Activated naive CD8-positive, alpha-beta T cell treated with anti-CD3 and anti-CD28 coated beads for 36 hours (primary cell): Measurements from ENCODE around the gene HRG. TPM values are rescaled to one million over a fixed set of nuclear protein-coding genes. Genes with fewer than 3 reads are reported as not detected.
"Not testable (repeated sequence)": the region's sequence is repeated elsewhere in the genome, so short reads cannot be mapped to it uniquely, and the experiment has no call there.

ENCODE experiments used
- DNase-seq: peaks from one replicate; pipeline ENCODE4 v3.0.0; 2021
- H3K27ac Mint-ChIP-seq: one replicate; pipeline ENCODE4 v1.8.0; 2022; ENCODE audit warnings: mild to moderate bottlenecking, moderate library complexity, mixed read lengths
- H3K27me3 Mint-ChIP-seq: one replicate; pipeline ENCODE4 v1.8.0; 2022; ENCODE audit warnings: mild to moderate bottlenecking, mixed read lengths
- H3K36me3 Mint-ChIP-seq: one replicate; pipeline ENCODE4 v1.8.0; 2021; ENCODE audit warnings: mild to moderate bottlenecking, mixed read lengths
- H3K4me1 Mint-ChIP-seq: one replicate; pipeline ENCODE4 v1.8.0; 2021; ENCODE audit warnings: mixed read lengths
- H3K4me3 Mint-ChIP-seq: one replicate; pipeline ENCODE4 v1.8.0; 2022; ENCODE audit warnings: mild to moderate bottlenecking, moderate library complexity, mixed read lengths
- H3K9me3 Mint-ChIP-seq: one replicate; pipeline ENCODE4 v1.8.0; 2022; ENCODE audit warnings: mixed read lengths
- total RNA-seq, 2 experiments: library from RNA; stranded (reverse); gene quantifications; one replicate each; pipeline ENCODE4 v1.2.3, GENCODE V29; 2021

HRG gene
- total RNA-seq, 2 experiments from 2014 or later, result not detected

DNA sequence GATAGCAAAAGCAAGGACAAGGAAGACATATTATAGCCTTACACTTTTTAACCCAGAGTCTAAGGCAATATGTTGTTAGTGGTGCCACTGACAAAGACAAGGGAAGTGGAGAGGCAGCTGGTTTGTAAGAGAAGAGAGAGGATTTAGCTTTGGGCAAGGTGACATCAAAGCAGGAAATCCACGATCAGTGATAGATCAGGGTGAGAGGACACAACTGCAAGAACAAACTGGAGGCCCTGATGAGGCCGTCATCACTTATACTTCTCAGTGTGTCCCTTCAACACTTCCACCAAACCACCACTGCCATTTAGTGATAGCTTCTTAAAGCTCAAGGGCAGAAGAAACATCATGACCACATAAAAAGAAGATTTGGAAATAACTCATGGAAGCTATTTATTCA, 20.7 kb downstream of the HRG start:
- H3K4me1 Mint-ChIP-seq, H3K4me3 Mint-ChIP-seq, H3K27ac Mint-ChIP-seq, DNase-seq, H3K36me3 Mint-ChIP-seq: not testable (repeated sequence)
- Mint-ChIP-seq H3K9me3 (peaks cover 13% of the 10 kb centered on the region), H3K27me3 (peaks cover 26% of the 10 kb centered on the region)

DNA sequence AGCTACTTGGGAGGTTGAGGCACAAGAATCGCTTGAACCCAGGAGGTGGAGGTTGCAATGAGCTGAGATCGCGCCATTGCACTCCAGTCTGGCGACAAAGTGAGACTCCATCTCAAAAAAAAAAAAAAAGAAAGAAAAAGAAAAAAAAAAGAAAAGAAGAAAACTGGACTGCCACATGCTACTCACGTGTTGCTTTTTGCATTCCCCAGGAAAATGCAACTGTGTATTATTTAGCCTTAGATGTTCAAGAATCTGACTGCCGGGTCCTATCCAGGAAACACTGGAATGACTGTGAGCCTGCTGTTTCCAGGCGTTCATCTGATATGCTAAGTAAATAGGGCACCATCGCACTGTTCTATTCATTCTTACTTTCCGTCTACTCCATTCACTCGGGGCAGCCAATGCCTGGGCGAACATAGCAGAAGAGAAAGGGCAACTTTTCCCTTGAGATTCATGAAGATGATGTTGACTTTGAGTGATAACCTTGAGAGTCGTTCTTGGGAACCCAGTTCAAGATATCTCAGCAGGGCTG, 21.4 kb downstream of the HRG start:
- Mint-ChIP-seq H3K4me1 (no peaks in the 10 kb centered on the region), H3K27ac (no peak overlapping the region), H3K36me3 (peaks cover 1% of the 10 kb centered on the region), H3K27me3 (peaks cover 32% of the 10 kb centered on the region), H3K4me3 (no peak overlapping the region), H3K9me3 (peaks cover 13% of the 10 kb centered on the region)
- no peak for DNase-seq

DNA sequence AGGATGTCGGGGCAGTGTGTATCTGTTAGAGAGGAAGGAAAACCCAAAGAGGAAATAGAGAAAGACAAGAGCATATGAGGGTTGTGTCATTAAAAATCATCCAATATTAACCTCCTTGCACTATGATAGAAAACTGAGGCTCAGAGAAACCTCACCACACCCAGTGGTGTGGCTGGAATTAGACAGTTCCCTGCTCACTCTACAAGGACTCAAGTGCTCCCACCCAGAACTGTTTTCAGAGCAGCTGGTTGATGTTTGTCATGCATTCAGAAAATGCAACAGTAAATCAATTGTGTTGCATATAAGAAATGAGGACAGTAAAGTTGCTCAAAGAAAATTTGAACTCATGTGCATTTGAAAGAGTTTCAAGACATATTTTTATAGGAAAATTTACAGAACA, 24.5 kb downstream of the HRG start:
- H3K27me3 Mint-ChIP-seq, result peaks cover 20% of the 10 kb centered on the region
- H3K27ac Mint-ChIP-seq, H3K4me1 Mint-ChIP-seq, H3K4me3 Mint-ChIP-seq, H3K9me3 Mint-ChIP-seq, H3K36me3 Mint-ChIP-seq, DNase-seq: not testable (repeated sequence)

DNA sequence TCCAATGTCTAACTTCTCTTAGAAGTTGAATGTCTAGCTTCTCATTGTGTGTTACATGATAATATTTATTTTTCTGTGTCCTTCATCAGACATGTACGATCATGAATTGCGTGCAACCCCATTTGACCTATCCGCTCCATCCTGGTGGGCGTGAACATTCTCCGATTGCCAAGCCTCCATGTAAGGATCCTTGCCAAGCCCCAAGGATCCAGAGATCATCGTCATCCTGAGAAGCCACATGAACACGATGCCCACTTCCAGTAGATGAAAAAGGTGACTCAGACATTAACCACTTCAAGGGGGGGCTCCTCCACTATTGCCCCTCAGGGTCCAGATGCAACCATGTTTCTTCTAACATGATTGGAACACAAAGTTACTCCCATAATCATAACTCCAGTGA, 25.9 kb downstream of the HRG start:
- H3K4me3 Mint-ChIP-seq, result no peak overlapping the region
- no peak overlapping the region for H3K27ac Mint-ChIP-seq
- no peaks in the 10 kb centered on the region for H3K36me3 Mint-ChIP-seq
- no peaks in the 10 kb centered on the region for H3K4me1 Mint-ChIP-seq
- peaks cover 9% of the 10 kb centered on the region for H3K27me3 Mint-ChIP-seq
- no peaks in the 10 kb centered on the region for H3K9me3 Mint-ChIP-seq
- no peak for DNase-seq

DNA sequence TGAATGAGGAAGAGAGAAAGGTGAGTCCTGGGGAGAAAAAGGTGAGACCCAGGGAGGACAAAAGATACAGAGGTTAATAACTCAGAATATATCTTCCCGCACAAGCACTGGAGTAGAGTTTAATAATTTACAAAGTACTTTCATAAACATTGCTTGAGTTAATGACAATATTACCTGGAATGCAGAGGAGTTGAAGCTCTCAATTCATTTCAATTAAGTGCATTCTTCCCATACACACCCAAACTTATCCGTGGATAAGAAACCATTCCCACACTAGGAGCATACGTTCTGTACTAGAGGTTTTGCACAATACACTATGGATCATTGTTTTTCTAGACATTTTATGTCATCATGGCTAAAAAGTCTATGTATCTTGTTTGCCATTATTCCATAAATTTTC, 28.0 kb downstream of the HRG start:
- Mint-ChIP-seq H3K4me1 (no peaks in the 10 kb centered on the region), H3K9me3 (no peaks in the 10 kb centered on the region), H3K27ac (no peak overlapping the region), H3K27me3 (peaks cover 9% of the 10 kb centered on the region), H3K36me3 (no peaks in the 10 kb centered on the region), H3K4me3 (no peak overlapping the region)
- DNase-seq, result no peak

DNA sequence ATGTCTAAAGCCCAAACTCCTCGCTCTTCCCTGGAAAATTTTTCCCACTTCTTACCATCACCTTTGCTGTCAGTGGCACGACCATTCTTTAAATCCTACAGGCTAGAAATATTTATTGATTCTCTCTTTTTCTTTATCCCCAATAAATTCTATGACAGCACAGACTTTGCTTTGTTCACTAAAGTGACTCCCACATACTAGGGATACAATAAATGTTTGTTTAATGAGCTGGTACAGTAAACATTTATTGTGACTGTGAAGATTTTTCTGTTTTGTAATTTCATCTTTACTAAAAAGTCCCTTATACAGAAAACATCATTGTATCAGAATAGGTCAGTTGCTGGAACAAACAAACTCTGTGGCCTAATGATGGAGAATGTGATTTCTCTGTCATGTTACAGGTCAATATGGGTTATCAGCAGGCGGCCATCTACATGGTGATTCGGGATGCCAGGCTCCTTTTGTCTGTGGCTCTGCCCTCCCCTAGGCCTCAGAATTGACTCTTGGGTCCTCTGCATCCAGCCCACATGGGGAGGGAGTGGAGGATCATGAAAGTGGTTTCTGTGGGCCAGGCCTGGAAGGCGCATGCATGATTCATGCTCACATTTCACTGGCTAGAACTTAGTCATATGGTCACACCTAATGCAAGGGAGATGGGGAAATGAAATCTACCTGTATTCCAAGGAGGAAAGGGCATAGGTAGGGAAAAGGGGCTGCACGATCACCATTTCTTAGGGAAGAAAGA, 28.6 kb downstream of the HRG start:
- Mint-ChIP-seq H3K4me3 (no peak overlapping the region), H3K9me3 (no peaks in the 10 kb centered on the region), H3K27ac (no peak overlapping the region), H3K4me1 (no peaks in the 10 kb centered on the region), H3K27me3 (peaks cover 9% of the 10 kb centered on the region), H3K36me3 (no peaks in the 10 kb centered on the region)
- DNase-seq, result no peak

DNA sequence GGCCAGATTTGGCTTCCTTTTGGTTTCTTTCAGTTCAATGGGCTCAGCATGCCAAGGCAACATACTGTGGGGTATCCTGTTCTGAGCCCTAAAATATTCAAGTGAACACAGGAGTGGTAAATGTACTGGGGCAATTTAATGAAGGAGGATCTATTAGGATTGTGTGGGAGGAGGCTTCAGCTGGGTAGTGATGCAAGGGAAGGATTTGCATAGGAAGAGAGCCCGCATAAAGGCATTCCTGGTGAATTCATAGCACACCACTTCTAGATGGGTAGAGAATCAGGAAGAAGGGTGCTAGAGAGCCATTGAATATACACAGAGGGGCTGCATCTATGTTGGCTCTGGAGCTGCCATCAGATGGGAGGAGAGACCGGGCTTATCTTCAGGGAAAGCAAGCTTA, 30.7 kb downstream of the HRG start:
- peaks cover 6% of the 10 kb centered on the region for H3K27me3 Mint-ChIP-seq
- H3K9me3 Mint-ChIP-seq, result no peaks in the 10 kb centered on the region
- no peak for DNase-seq
- no peak overlapping the region for H3K4me3 Mint-ChIP-seq
- no peak overlapping the region for H3K27ac Mint-ChIP-seq
- H3K4me1 Mint-ChIP-seq, result no peaks in the 10 kb centered on the region
- H3K36me3 Mint-ChIP-seq, result no peaks in the 10 kb centered on the region

DNA sequence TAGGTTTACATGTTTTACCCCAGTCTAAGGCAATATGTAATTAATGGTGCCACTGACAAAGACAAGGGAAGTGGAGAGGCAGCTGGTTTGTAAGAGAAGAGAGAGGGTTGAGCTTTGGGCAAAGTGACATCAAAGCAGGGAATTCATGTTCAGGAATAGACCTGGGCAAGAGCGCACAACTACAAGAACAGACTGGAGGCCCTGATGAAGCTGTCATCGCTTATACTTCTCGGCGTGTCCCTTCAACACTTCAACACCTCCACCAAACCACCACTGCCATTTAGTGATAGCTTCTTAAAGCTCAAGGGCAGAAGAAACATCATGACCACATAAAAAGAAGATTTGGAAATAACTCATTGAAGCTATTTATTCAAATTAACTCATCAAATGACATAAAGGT, 31.7 kb downstream of the HRG start:
- Mint-ChIP-seq H3K9me3 (no peaks in the 10 kb centered on the region), H3K27ac (no peak overlapping the region), H3K36me3 (no peaks in the 10 kb centered on the region), H3K4me3 (no peak overlapping the region), H3K27me3 (no peaks in the 10 kb centered on the region), H3K4me1 (no peaks in the 10 kb centered on the region)
- DNase-seq, result no peak

DNA sequence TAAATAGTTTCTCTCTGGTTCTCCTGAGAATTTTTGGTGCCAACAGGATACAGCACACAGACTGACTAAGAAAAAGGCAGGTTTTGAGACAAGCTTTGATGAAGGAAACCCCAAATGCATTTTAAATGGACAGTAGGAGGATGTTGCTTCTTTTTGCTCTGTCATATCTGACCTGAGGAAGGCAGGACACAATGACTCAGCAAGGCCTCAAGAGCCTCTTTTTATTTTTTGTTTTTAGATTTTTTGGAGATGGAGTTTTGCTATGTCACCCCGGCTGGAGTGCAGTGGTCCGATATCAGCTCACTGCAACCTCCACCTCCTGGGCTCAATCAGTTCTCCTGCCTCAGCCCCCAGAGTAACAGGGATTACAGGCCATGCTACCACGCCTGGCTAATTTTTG, 34.5 kb downstream of the HRG start:
- no peak for DNase-seq
- Mint-ChIP-seq H3K9me3 (no peaks in the 10 kb centered on the region), H3K4me1 (peaks cover 1% of the 10 kb centered on the region), H3K27ac (no peak overlapping the region), H3K36me3 (no peaks in the 10 kb centered on the region), H3K27me3 (peaks cover 11% of the 10 kb centered on the region), H3K4me3 (no peak overlapping the region)

DNA sequence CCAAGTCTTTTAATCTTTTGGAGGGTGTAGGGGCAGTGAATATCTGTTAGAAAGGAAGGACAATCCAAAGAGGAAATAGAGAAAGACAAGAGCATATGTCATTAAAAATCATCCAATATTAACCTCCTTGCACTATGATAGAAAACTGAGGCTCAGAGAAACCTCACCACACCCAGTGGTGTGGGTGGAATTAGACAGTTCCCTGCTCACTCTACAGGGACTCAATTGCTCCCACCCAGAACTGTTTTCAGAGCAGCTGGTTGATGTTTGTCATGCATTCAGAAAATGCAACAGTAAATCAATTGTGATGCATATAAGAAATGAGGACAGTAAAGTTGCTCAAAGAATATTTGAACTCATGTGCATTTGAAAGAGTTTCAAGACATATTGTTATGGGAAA, 36.6 kb downstream of the HRG start:
- not testable (repeated sequence) for H3K9me3 Mint-ChIP-seq, DNase-seq, H3K36me3 Mint-ChIP-seq, H3K4me3 Mint-ChIP-seq, H3K27ac Mint-ChIP-seq, H3K4me1 Mint-ChIP-seq
- H3K27me3 Mint-ChIP-seq, result peaks cover 19% of the 10 kb centered on the region

DNA sequence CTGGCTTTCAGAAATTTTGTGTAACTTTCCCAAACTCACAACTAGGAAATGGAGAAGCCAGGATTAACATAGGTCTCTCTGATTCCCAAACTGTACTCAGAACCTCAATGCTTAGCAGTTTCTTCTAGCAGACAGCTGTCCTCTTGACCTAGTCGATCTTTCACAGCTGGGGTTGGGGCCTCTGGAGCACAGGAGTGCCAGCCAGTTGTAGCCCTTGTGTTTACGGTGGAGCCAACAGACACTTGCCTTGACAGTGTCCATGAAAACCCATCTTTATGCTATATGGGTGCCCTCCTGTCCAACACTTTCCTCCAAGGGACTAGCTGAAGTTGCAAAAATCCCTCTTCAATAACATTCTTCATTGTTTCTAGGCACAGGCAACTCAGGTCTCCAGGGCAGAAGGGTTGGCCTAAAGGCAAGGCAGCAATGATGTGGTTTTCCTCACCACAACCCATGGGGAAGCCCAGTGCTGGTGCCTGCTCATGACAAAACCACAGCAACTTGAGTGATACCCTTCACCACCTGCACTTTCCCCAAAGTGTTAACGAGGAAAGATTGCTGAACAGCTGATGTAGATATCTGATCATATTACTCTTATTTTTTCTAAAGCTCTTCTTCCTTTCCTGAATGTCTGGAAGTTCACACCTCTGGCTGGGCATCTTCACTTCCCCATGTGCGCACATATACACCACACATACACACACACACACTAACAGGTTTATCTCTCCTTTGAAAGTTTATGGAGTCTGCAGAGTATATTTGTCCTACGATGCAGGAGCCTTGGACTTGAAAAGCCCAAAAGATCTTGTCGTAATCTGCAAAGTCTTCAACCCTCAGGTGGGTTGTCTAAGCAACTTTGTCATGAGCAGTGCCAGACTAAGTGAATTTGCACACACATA, 40.3 kb downstream of the HRG start:
- H3K27me3 Mint-ChIP-seq, result peaks cover 28% of the 10 kb centered on the region
- H3K27ac Mint-ChIP-seq, result no peak overlapping the region
- DNase-seq, result peak; percentile 54
- H3K9me3 Mint-ChIP-seq, result no peaks in the 10 kb centered on the region
- no peaks in the 10 kb centered on the region for H3K36me3 Mint-ChIP-seq
- peaks cover 8% of the 10 kb centered on the region for H3K4me1 Mint-ChIP-seq
- H3K4me3 Mint-ChIP-seq, result no peak overlapping the region

DNA sequence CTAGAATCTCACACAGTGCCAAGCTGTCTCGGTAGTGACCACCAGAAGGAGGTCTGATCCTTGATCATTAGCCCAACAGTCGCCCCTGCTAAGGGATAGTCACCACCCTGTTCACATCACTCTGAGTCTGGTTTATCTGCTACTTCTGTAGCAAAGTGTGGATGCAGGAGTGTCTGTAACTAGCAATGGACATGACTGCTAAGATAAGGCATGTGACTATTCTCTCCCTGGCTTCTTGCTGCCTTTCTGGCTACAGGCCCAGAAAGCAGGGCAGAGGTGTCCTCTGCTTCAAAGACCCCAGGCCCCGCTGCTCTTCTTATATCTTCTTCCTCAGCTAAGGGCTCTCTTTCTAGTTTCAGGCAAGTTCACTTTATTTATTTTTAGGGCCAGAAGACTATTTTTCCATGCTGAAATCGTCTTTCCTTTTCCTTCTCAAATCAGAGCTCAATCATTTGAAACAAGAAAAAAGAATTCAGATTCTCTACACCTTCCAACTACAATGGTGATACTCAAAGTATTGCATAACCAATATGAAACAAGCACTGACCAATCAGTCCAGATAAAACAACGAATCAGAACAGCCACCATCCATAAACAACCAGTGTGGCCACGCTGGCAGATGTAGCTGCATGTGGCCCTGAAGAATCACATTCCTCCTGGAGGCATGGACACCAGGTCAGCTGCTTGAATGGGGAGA, 43.3 kb downstream of the HRG start:
- Mint-ChIP-seq H3K36me3 (no peaks in the 10 kb centered on the region), H3K27ac (no peak overlapping the region), H3K9me3 (no peaks in the 10 kb centered on the region), H3K27me3 (peaks cover 23% of the 10 kb centered on the region), H3K4me1 (peaks cover 7% of the 10 kb centered on the region), H3K4me3 (no peak overlapping the region)
- no peak for DNase-seq

DNA sequence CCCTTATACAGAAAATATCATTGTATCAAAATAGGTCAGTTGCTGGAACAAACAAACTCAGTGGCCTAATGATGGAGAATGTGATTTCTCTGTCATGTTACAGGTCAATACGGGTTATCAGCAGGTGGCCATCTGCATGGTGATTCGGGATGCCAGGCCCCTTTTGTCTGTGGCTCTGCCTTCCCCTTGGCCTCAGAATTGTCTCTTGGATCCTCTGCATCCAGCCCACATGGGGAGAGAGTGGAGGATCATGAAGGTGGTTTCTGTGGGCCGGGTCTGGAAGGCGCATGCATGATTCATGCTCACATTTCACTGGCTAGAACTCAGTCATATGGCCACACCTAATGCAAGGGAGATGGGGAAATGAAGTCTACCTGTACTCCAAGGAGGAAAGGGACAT, 44.9 kb downstream of the HRG start:
- not testable (repeated sequence) for H3K4me3 Mint-ChIP-seq, DNase-seq, H3K27ac Mint-ChIP-seq, H3K36me3 Mint-ChIP-seq, H3K9me3 Mint-ChIP-seq, H3K4me1 Mint-ChIP-seq
- peaks cover 16% of the 10 kb centered on the region for H3K27me3 Mint-ChIP-seq

DNA sequence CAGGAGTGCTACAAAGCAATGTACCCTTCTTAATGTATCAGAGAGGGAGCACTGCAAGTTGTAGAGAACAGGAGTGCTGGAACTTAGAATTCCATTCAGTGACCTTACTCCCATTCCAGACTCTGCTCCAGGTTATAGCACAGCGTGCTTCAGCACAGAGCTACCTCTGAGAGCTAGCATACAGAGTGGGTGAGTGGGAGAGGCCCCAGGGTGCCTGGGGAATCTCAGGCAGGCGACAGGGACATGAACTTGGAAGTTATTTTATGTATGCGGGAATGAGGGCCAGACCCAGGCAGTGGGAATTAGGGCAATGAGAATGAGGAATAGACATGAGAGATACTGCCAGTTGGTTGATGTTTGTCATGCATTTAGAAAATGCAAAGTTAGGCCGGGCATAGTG, 47.7 kb downstream of the HRG start:
- Mint-ChIP-seq H3K4me3 (no peak overlapping the region), H3K4me1 (no peaks in the 10 kb centered on the region), H3K27ac (no peak overlapping the region), H3K9me3 (no peaks in the 10 kb centered on the region), H3K27me3 (peaks cover under 1% of the 10 kb centered on the region), H3K36me3 (no peaks in the 10 kb centered on the region)
- DNase-seq, result no peak

DNA sequence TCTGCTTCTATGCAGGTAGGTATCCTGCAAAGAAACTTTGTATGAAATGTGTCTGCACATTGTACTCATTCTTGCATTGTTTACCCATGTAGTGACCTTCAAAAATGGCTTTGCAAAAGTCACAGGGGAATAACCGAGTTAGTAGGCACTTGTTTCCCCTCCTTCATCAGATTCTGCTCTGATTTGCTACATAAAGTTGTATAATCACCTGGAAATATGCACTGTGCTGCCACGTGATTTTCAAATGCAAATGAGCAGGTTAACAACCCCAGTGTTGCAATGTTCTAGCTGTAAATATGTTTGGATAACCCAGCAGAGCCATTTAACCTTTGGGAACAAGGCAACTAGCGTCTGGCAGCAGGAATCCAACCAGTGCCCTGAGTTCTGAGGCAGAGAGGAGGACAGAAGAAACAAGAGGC, 51.2 kb downstream of the HRG start, which contains the start of gene KNG1:
Gene KNG1 (plus strand): TSS at position 321 of the 419 bp plus-strand sequence. CDS start 184 bp downstream, outside the sequence.
- no peaks in the 10 kb centered on the region for H3K4me1 Mint-ChIP-seq
- H3K27me3 Mint-ChIP-seq, result no peaks in the 10 kb centered on the region
- no peaks in the 10 kb centered on the region for H3K36me3 Mint-ChIP-seq
- no peaks in the 10 kb centered on the region for H3K9me3 Mint-ChIP-seq
- H3K4me3 Mint-ChIP-seq, result no peak within 1 kb of the TSS
- DNase-seq, result no peak
- H3K27ac Mint-ChIP-seq, result no peak within 1 kb of the TSS
